ENCODE results near the gene PRKCB.

The PRKCB gene

DNA sequence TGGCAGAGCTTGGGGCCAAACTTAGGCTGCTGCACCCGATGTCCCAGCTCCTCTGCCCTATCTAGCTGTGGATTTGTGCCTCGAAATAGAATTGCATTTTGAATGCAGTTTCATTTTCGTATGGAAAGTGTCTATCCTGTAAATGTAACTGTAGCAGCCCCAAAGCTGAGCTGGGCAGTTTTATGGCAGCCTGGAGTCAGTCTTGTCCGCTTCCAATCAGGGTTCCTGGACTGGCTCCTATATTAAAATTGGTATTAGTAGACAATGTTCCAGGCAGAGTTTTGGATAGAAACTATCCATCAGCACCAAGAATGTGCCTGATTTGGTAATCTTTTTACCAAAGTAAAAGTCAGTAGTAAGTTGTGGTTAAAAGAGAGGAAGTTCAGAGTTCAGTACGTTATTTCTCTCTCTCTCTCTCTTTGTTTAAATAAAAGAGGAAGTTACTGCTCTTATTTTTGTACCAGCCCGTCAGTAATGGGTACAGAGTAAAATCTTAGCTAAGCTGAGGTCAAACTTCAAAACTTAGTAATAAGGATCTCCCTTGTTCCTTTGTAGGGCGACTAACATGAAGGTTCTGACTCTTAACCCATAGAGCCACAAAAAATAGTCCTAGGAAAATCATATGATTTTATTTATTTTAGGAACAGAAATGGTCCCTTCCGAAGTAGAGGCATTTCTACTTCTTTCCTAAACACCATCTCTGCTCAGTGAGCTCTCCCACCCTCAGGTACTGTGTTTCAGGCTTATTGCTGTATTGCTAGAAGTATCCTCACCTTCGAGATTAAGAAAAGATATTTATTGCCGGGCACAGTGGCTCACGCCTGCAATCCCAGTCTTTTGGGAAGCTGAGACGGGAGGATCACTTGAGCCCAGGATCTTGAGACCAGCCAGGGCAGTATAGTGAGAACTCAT, 28.0 kb downstream of the PRKCB start:
- DNase-seq (ENCODE audit: low spot score) (no peak), FAIRE-seq (no peak)

GRCh38 chr16:23865853-23866252, 30.1 kb downstream of the PRKCB start:
- DNase-seq (ENCODE audit: low spot score) (no peak), FAIRE-seq (no peak)

DNA sequence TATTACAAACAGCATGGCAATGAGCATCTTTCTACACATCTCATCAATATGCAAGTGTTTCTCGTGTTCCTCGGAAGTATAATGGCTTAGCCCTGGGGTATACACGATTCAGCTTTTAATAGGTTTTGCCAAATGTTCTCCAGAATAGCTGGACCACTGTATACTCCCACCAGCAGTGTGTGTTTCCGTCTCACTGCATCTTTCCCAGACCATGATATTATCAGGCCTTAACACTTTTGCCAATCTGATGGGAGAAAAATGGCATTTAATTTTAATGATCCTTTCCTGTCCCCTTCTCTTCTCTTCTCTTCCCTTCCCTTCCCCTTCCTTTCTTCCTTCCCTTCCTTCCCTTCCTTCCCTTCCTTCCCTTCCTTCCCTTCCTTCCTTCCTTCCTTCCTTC, 30.8 kb downstream of the PRKCB start:
- FAIRE-seq = no peak
- DNase-seq (ENCODE audit: low spot score) = no peak

DNA sequence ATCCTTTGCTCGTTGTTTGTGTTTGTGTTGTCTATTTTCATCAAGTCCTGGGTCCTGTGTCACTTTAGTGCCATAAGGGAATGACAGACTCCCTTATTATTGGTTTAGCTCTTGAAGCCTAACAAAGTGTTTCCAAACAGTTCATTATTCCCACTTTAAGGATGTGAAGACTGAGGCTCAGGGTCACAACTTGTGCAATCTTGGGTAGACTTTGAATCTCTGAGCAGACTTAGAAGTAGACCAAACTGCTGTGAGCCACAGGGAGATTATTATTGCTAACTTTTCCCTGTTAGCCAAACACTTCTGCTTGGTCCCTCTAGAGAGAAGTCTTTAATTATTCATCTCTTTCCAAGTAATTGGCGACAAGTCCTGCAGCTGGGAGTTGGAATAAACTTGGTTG, 31.8 kb downstream of the PRKCB start:
- FAIRE-seq = no peak

GRCh38 chr16:23868136-23868535, 32.4 kb downstream of the PRKCB start:
- no peak for DNase-seq (ENCODE audit: low spot score)
- no peak for FAIRE-seq

More for the DNA sequence above, 31.8 kb downstream of the PRKCB start:
- DNase-seq (ENCODE audit: low spot score) = no peak

DNA sequence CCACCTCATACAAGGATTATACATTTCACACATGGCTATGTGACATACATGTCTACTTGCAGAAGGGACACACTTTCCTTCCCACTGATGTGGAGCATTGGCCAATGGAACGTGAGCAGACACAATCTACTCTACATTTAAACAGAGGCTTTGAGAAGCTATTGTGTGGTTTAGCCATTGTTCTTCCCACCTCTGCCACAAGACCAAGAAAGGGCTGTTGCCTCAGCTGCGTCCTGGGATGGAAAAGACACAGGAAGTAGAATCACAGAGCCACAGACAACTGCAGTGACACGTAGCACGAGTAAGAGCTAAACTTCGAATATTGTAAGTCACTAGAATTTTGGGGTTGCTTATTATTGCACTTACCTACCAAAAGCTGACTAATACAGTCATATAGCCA, 33.3 kb downstream of the PRKCB start:
- DNase-seq (ENCODE audit: low spot score) = no peak
- no peak for FAIRE-seq

- FAIRE-seq (no peak), DNase-seq (ENCODE audit: low spot score) (no peak)
These were observed 36.1 kb downstream of the PRKCB start for GRCh38 chr16:23871924-23872323.

DNA sequence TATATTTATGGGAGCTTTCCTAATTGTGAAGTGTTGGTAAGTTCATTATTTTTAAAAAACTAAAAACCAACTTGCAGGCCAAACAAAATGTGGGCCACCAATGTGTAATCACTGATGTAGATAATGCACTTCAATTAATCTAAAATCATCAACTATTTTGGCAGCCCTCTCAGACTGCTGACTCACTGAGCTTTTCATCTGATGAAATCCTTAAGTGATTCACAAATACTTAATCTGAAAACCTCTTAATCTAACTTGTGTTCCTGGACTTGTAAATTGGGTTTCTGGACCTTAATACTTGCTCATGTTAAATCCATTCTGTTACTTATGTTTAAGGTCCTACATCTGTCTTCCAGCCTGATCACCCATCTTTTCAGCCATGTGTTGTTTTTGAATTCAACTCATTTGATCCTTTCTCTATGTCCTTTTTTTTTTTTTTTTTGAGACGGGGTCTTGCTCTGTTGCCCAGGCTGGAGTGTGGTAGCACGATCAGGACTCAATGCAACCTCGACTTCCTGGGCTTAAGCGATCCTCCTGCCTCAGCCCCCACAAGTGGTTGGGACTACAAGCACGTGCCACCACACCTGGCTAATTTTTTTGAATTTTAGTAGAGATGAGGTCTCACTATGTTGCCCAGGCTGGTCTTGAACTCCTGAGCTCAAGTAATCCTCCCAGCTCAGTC, 39.0 kb downstream of the PRKCB start:
- DNase-seq (ENCODE audit: low spot score) (no peak), FAIRE-seq (no peak)

DNA sequence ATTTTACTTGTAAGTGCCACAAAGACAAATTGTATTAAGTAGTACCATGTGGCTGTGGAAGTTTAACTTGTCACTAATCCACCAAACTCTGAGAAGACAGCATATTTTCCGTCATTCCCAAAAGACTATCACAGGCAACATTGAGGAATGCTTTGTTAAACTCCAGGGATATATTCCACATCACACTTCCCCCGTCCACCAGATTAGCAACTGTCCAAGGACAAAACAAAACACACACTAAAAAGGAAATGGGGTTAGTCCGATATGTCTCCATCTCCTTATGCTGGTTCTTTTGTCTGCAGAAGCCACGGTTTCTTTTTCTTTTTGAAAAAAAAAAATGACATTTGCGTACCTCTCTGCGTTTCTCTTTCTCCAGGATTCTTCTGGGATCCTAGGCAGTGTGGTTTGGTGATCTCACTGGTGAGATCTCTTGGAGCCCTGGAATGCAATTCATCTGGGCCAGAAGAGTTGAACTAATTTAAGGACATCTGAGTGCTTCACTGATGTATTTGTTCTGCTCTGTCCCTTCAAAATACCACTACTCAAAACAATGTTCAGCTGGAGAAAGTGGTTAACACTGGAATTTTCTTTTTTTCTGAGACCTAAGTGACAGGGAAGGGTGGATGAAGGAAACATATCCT, 40.6 kb downstream of the PRKCB start:
- FAIRE-seq (no peak), DNase-seq (ENCODE audit: low spot score) (no peak)

GRCh38 chr16:23877107-23878070, 41.6 kb downstream of the PRKCB start:
- DNase-seq (ENCODE audit: low spot score) (no peak), FAIRE-seq (no peak)

- no peak for FAIRE-seq
- DNase-seq (ENCODE audit: low spot score) = no peak
These were observed 44.1 kb downstream of the PRKCB start for GRCh38 chr16:23879735-23880373.

DNA sequence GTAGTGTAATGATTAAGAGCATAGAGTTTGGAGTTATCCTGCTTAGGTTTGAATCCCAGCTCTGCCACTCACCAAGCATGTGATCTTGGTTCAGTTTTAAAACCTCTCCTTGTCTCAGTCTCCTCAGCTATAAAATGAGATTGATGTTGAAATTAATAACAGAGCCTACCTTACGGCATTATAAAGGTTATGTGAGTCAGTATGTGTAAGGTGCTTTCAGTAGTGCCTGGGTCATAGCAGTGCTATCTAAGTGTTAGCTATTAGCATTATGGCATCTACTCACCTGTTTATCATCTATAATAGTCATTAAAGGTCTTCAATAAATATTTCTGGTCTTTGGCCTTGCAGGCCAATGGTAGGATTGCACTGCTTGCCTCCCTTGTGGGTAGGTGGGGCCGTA, 53.4 kb downstream of the PRKCB start:
- DNase-seq (ENCODE audit: low spot score) = no peak

GRCh38 chr16:23893986-23894385, 58.2 kb downstream of the PRKCB start:
- FAIRE-seq (no peak), DNase-seq (ENCODE audit: low spot score) (no peak)

More for the DNA sequence above, 53.4 kb downstream of the PRKCB start:
- FAIRE-seq = no peak

DNA sequence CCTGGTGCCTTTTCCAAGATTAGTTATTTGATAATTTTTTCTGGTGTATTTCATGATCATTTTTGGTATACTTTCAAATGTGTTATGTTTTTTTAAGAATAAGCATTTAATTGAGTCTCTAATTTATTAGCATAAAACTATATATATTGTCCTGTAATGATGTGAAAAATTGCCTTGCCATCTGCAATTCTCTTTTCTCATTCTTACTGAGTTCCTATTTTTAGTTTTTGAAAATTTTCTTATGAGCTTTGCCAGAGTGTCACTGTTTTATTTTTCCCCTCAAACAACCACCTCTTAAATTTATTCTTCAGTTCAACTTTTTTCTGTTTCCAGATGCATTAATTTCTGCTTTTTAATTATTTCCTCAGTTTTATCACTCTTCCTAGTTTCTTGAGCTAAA, 59.3 kb downstream of the PRKCB start:
- FAIRE-seq = no peak
- DNase-seq (ENCODE audit: low spot score) = no peak

- DNase-seq (ENCODE audit: low spot score) = no peak
- FAIRE-seq = no peak
These were observed 61.3 kb downstream of the PRKCB start for GRCh38 chr16:23896832-23897821.

DNA sequence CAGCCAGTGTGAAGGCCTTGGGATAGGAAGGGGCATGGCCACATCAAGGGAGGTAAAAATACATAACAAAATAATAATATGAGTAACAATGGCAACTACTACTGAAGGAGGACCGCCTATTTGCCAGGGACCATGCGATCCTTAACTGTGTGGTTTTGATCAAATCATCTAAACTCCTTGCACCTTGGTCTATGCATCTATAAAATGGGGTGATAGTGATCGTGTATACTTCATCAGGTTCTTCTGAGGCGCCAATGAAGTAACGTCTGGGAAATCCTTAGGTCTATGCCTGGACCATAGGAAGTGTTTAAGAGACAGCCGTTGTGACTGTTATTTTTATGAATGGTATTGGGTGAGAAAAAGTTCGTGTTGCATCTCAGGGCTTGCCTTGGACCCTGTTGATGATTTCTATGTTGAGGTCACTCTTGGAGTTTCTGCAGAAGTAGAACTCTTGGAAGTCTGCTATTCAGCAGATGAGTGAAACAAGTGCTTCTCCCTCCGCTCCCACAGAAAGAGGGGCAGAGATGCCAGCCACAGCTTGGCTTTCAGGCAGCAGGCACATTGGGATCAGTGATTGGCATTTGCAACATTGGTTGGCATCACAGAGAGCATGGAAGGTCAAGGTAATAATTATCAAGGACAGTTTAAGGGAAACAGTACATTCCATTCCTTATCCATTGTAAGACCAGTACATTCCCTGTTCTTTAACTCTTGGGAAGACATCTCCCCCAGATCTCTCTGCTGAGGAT, 63.1 kb downstream of the PRKCB start:
- FAIRE-seq = no peak

GRCh38 chr16:23899869-23900268, 64.1 kb downstream of the PRKCB start:
- no peak for FAIRE-seq
- no peak for DNase-seq (ENCODE audit: low spot score)

More for the DNA sequence above, 63.1 kb downstream of the PRKCB start:
- no peak for DNase-seq (ENCODE audit: low spot score)

DNA sequence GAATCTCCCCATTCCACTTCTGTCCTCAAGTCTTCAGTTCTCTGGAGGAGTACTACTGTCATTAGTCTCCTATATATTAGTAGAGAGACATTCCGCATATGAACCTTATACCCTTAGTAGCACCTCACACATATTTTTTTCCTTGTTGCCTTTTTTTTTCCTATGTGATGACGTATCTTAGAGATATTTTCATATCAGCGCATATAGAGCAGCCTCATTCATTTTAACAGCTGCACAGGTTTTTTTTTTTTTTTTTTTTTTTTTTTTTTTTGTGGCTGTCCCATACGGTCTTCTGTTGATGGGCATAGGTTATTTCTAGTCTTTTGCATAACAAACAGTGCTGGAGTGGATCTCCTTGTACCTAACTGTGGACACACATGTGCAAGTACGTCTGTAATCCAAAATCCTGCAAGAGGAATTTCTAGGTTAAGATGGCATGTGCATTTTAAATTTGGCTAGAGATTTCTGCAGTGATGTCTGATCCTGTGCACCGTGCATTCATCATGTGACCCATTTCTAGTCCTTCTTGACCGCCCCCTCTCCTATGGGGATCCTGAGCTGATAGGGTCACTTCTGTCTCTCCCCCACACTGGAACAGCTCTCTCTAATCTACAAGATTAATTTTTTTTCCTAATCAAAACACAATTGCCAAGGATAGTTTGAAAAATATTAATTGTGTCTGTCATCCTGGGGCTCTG, 64.8 kb downstream of the PRKCB start:
- DNase-seq (ENCODE audit: low spot score) (no peak), FAIRE-seq (no peak)

Measured in urothelium cell line (cell line).